ENCODE measurements around the gene IL21R.

The IL21R gene

DNA sequence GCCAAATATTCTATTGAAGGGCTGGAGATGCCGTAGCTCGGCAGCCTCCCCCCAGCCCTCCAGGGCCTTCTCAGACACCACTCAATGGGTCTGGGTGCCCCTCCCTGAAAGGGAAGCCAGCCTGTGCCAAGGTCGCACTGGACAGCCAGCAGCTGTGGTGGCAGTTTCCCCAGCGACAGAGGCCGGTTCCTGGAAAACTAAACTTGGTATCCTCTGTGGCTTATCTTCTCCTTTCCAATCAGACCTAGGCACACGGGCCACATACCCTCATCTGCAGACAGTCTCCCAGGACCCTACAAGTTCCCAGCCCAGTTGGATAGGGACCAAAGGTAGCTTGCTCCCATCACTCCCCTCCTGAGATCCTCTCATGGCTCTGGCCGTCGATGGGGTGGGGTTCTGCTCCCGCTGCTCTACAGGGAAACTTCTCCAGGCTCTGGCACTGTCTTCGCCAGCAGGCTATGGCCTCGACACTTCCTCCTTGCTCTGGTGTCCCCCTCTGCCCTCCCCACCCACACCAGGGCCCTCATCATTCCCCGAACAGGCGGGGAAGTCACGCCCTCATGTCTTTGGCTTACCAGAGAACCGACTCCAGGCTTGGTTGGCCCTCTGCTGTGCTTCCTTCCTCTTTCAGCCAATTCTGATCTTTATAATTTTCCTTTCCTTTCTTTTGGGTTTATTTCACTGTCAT, 18.3 kb upstream of the IL21R start:
- TF ChIP-seq, protein P1, sequence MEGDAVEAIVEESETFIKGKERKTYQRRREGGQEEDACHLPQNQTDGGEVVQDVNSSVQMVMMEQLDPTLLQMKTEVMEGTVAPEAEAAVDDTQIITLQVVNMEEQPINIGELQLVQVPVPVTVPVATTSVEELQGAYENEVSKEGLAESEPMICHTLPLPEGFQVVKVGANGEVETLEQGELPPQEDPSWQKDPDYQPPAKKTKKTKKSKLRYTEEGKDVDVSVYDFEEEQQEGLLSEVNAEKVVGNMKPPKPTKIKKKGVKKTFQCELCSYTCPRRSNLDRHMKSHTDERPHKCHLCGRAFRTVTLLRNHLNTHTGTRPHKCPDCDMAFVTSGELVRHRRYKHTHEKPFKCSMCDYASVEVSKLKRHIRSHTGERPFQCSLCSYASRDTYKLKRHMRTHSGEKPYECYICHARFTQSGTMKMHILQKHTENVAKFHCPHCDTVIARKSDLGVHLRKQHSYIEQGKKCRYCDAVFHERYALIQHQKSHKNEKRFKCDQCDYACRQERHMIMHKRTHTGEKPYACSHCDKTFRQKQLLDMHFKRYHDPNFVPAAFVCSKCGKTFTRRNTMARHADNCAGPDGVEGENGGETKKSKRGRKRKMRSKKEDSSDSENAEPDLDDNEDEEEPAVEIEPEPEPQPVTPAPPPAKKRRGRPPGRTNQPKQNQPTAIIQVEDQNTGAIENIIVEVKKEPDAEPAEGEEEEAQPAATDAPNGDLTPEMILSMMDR (conservative IDR thresholded peaks at IDR 0.05; ENCODE audit: low read depth, low read length): no peak
- DNase-seq (ENCODE audit: low read depth): no peak

DNA sequence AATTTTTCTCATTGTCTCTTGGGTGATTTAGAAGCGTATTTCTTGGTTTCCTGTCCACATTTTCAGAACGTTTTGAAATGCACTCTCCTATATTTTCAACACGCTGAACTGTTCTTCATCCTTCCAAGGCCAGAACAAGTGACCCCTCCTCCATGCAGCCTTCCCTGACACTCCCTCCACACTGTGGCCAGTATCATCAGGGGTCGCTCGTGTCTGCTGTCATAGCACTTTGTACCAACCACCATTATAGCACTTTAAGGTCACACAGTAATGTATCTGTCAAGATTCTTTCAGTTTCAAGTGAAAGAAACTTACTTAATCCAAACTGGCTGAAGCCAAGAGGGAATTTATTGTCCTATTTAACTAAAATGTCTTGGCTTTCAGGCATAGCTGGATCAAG, 17.5 kb upstream of the IL21R start:
- no peak for DNase-seq (ENCODE audit: low read depth)

More for the DNA sequence above, 18.3 kb upstream of the IL21R start:
- no peak overlapping the region for H3K4me3 ChIP-seq (ENCODE audit: low read length)

DNA sequence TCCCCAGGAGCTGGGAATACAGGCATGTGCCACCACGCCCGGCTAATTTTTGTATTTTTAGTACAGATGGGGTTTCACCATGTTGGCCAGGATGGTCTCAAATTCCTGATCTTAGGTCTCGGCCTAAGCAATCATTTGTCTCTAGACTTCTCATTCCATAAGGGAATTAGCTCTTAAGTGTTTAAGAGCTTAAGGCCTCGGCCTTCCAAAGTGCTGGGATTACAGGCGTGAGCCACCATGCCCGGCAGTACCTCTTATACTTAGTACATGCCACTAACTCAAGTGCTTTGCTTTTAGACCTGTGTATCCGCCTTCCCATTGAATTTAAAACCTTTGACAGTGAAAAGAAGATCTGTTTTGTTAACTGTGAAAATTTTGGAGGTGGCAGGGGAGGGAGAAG, 16.6 kb upstream of the IL21R start:
- no peak for DNase-seq (ENCODE audit: low read depth)
- TF ChIP-seq, protein P1 (conservative IDR thresholded peaks at IDR 0.05; ENCODE audit: low read depth, low read length): no peak
- no peak overlapping the region for H3K4me3 ChIP-seq (ENCODE audit: low read length)

More for the DNA sequence above, 17.5 kb upstream of the IL21R start:
- TF ChIP-seq, protein P1 (conservative IDR thresholded peaks at IDR 0.05; ENCODE audit: low read depth, low read length): no peak
- H3K4me3 ChIP-seq (ENCODE audit: low read length): no peak overlapping the region

DNA sequence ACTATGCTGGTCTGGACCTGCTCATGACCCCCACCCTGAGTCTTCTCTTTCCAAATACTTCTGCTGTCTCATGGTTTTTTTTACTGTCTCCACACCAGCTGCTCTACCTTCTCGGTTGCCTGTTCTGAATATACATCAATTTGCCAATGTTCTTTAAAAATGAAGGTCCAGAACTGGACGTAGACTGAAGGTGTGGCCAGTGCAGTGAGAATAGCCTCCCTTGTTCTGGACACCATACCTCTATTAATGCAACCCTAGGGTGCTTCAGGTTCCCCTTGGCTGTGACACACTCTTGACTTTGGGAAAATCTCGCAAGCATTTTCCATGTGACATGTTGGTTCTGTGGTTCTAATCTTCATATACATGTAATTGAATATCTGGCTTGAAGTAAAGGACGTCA, 15.3 kb upstream of the IL21R start:
- no peak for DNase-seq (ENCODE audit: low read depth)
- no peak overlapping the region for H3K4me3 ChIP-seq (ENCODE audit: low read length)
- TF ChIP-seq, protein P1 (conservative IDR thresholded peaks at IDR 0.05; ENCODE audit: low read depth, low read length): no peak

DNA sequence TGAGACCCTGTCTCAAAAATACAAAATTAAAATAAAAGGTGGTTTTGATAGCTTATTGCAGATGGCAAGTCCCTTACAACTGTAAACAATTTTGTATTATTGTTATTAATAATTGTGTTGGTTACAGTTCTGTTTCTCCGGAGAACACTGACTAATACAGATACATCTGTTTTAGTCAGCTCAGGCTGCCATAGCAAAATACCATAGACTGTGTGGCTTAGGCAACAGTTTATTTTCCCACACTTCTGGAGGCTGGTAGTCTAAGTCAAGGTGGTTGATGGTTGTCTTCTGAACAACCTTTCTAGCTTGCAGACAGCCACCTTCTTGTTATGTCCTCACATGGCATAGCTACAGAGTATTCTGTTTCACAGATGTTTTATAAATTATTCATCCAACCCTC, 14.2 kb upstream of the IL21R start:
- TF ChIP-seq, protein P1 (conservative IDR thresholded peaks at IDR 0.05; ENCODE audit: low read depth, low read length): no peak
- DNase-seq (ENCODE audit: low read depth): no peak

DNA sequence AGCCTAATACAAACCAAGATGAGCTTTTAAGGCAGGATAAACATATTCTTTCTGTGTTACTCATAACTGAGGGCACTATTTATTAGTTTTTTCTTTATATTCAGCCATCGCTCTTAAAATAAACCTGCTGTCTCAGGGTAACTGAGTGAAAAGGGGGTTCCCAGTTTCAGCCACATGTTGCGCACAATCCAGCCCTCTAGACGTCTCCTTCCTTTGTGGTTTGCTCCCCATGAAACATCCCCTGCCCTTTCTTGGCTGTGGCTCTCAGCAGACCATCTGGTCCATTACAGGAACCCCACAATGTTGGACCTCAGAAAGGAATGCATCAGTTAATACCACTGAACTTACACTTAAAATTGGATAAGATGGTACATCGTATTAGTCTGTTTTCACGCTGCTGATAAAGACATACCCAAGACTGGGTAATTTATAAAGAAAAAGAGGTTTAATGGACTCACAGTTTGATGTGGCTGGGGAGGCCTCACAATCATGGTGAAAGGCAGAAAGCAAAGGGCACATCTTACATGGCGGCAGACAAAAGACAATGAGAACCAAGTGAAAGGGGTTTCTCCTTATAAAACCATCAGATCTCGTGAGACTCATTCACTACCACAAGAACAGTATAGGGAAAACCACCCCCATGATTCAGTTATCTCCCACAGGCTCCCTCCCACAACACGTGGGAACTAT, 12.6 kb upstream of the IL21R start:
- no peak overlapping the region for H3K4me3 ChIP-seq (ENCODE audit: low read length)
- TF ChIP-seq, protein P1 (conservative IDR thresholded peaks at IDR 0.05; ENCODE audit: low read depth, low read length): no peak
- no peak for DNase-seq (ENCODE audit: low read depth)

More for the DNA sequence above, 14.2 kb upstream of the IL21R start:
- no peak overlapping the region for H3K4me3 ChIP-seq (ENCODE audit: low read length)

DNA sequence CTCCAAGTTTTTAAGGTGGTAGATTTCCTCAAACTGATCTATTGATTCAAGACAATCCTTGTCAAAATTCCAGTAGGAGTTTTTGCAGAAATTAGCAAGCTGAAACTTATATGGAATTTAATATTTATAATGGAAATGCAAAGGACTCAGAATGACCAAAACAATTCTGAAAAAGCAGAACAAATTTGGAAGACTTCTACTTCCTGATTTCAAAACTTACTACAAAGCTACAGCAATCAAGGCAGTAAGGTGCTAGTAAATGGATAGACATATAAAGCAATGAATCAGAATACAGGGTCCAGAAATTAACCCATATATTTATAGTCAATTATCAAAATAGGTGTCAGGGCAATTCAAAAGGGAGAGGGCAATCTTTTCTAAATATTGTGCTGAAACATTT, 11.8 kb upstream of the IL21R start:
- no peak for DNase-seq (ENCODE audit: low read depth)
- H3K4me3 ChIP-seq (ENCODE audit: low read length): no peak overlapping the region
- TF ChIP-seq, protein P1 (conservative IDR thresholded peaks at IDR 0.05; ENCODE audit: low read depth, low read length): no peak
